Loucy (cell line): ENCODE measurements around the gene ZNF831.

Experiments
- H2AFZ ChIP-seq: fragments of 200-600 bp; sonication (generic); 2 replicates; pipeline ENCODE4 v1.6.0; 2016; ENCODE audit warnings: antibody characterized with exemption, mild to moderate bottlenecking, low read length, moderate library complexity
- H3F3A ChIP-seq: fragments of 200-600 bp; 2 replicates; pipeline ENCODE4 v1.6.0; 2016; ENCODE audit warnings: antibody characterized with exemption, low read depth, mild to moderate bottlenecking
- H3K27me3 ChIP-seq: fragments of 200-600 bp; sonication (generic); 2 replicates; pipeline ENCODE4 v1.6.1; 2014; ENCODE audit warnings: low read length, mild to moderate bottlenecking; ENCODE audit not compliant: insufficient read depth, poor library complexity, severe bottlenecking
- H3K36me3 ChIP-seq: fragments of 200-600 bp; sonication (generic); 2 replicates; pipeline ENCODE4 v1.6.1; 2016; ENCODE audit warnings: low read length; ENCODE audit not compliant: insufficient read depth
- H3K4me1 ChIP-seq: fragments of 200-600 bp; sonication (generic); 2 replicates; pipeline ENCODE4 v1.5.1; 2014; ENCODE audit warnings: low read length, mild to moderate bottlenecking; ENCODE audit not compliant: insufficient read depth, poor library complexity, severe bottlenecking
- H3K4me2 ChIP-seq: fragments of 200-600 bp; sonication (generic); 2 replicates; pipeline ENCODE4 v1.6.0; 2014; ENCODE audit warnings: antibody characterized with exemption, low read length, low read depth, mild to moderate bottlenecking; ENCODE audit not compliant: poor library complexity, severe bottlenecking
- H3K4me3 ChIP-seq: fragments of 200-600 bp; sonication (generic); 2 replicates; pipeline ENCODE4 v1.5.1; 2014; ENCODE audit warnings: low read length, mild to moderate bottlenecking, mixed read lengths; ENCODE audit not compliant: poor library complexity, severe bottlenecking
- H3K79me2 ChIP-seq: fragments of 200-600 bp; sonication (generic); 2 replicates; pipeline ENCODE4 v1.6.1; 2014; ENCODE audit warnings: low read length; ENCODE audit not compliant: insufficient read depth
- H3K9ac ChIP-seq: fragments of 200-600 bp; sonication (generic); 2 replicates; pipeline ENCODE4 v1.6.0; 2014; ENCODE audit warnings: mild to moderate bottlenecking, low read depth, low read length, moderate library complexity; ENCODE audit not compliant: poor library complexity, severe bottlenecking
- H3K9me2 ChIP-seq: fragments of 200-600 bp; sonication (generic); replicated peaks from 2 replicates; pipeline ENCODE4 v1.6.1; 2016; ENCODE audit warnings: low read depth, low read length, mixed read lengths
- H3K9me3 ChIP-seq: fragments of 200-600 bp; sonication (generic); 2 replicates; pipeline ENCODE4 v1.6.1; 2014; ENCODE audit warnings: mild to moderate bottlenecking, antibody characterized with exemption, low read length, low read depth; ENCODE audit not compliant: insufficient read depth
- H4K20me1 ChIP-seq: fragments of 200-600 bp; sonication (generic); 2 replicates; pipeline ENCODE4 v1.6.0; 2014; ENCODE audit warnings: antibody characterized with exemption, low read length, mild to moderate bottlenecking; ENCODE audit not compliant: insufficient read depth, poor library complexity, severe bottlenecking
- EZH2phosphoT487 ChIP-seq: fragments of 200-600 bp; IDR thresholded peaks from 2 replicates; pipeline ENCODE4 v1.6.1; 2018; ENCODE audit warnings: antibody characterized with exemption, mild to moderate bottlenecking, moderate library complexity, borderline replicate concordance
- TF ChIP-seq, protein P1 (sequence below): fragments of 200-600 bp; sonication (generic); conservative IDR thresholded peaks from 2 replicates; pipeline ENCODE4 v1.5.1; 2014; ENCODE audit warnings: mild to moderate bottlenecking, antibody characterized with exemption, low read length

ZNF831 gene

DNA sequence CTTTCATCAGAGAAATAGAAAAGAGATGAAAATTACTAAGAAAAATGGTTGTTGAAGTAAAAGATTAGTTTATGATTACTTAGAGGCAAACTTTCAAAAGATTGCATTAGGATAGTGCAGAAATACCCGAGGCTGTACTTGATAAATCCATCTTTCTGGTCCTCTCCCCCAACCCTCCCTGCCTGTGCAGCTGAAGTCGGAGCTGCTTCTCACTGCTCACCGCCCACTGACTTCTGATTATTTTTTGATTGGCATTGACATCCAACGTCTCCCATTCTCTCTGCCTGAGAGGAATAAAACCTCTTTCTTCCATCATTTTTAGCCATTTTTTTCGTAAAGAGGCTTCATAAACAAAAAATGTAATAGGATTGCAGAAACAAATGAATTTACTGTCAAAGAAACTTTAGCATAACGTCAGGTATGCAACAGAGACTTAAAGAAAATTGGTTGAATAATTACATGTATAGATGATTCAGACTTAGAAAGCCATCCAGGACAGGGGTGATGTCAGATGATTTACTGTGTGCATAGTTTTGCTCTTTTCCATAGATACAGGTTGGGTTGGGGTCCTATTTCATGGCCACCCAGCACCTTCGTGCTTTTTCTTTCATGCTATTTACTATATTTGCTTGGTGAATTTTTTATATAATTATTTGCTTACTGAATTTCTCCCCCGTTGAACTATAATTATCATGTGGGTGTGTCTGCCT, 83.2 kb downstream of the ZNF831 start:
- Histone ChIP-seq H2AFZ (no peak overlapping the region), H3K4me3 (no peak overlapping the region), H3F3A (no peaks in the 10 kb centered on the region), H3K27me3 (peaks cover 73% of the 10 kb centered on the region), H3K9me2 (no peaks in the 10 kb centered on the region), H4K20me1 (no peaks in the 10 kb centered on the region), H3K4me2 (no peak overlapping the region), H3K36me3 (no peaks in the 10 kb centered on the region), H3K79me2 (no peaks in the 10 kb centered on the region), H3K9me3 (no peaks in the 10 kb centered on the region; the same call in 1 of the 2 replicates), H3K9ac (no peak overlapping the region), H3K4me1 (no peaks in the 10 kb centered on the region)
- TF ChIP-seq, protein P1, sequence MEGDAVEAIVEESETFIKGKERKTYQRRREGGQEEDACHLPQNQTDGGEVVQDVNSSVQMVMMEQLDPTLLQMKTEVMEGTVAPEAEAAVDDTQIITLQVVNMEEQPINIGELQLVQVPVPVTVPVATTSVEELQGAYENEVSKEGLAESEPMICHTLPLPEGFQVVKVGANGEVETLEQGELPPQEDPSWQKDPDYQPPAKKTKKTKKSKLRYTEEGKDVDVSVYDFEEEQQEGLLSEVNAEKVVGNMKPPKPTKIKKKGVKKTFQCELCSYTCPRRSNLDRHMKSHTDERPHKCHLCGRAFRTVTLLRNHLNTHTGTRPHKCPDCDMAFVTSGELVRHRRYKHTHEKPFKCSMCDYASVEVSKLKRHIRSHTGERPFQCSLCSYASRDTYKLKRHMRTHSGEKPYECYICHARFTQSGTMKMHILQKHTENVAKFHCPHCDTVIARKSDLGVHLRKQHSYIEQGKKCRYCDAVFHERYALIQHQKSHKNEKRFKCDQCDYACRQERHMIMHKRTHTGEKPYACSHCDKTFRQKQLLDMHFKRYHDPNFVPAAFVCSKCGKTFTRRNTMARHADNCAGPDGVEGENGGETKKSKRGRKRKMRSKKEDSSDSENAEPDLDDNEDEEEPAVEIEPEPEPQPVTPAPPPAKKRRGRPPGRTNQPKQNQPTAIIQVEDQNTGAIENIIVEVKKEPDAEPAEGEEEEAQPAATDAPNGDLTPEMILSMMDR: no peak
- TF ChIP-seq EZH2phosphoT487: no peak

DNA sequence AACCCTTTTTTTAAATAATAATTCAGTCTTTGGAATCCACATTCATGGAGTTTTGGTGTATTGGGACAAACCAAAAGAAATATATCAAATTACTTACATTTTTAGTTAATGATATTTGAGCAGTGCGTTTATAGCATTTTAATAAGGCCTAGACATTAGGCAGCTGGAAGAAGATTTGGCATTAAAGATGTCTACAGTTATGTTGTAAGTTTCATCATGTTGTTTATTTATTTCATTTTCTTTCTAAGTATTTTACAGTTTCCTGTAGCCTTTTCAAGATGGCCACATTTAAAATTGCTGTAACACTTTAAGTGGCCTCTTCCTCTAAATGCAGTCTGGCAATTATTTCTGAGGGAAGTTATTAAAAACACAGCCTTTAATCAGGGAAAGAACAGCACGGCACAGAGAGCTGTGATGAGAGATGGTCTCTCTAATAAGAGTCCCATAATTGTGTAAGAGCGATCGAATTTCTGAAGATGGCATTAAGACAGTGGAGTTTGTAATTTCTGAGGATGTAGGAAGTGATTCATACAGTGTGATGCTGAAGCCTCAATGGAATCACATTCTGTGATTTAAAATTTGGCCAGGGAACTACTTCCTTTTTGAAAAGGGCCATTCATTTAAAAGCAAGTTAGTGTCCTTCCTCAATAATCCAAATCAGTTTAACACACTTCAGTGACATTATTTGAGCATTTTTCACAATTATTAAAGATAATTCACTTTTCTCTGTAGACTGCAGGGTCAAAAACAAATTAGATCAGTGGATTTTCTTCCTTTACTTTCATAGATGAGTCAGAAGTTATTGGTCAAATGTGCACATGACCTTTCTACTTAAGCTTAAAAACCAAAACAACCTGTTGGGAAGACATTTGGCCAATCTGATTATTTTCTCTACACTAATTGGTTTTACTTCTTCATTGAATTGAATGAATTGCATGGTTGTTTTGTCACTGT, 84.4 kb downstream of the ZNF831 start:
- Histone ChIP-seq H4K20me1 (no peaks in the 10 kb centered on the region), H3K9me3 (no peaks in the 10 kb centered on the region; the same call in 1 of the 2 replicates), H3F3A (no peaks in the 10 kb centered on the region), H3K9ac (no peak overlapping the region), H3K36me3 (no peaks in the 10 kb centered on the region), H3K27me3 (peaks cover 80% of the 10 kb centered on the region), H3K4me2 (no peak overlapping the region), H3K79me2 (no peaks in the 10 kb centered on the region), H3K9me2 (no peaks in the 10 kb centered on the region), H3K4me1 (peaks cover 4% of the 10 kb centered on the region), H2AFZ (no peak overlapping the region), H3K4me3 (no peak overlapping the region)
- no peak for TF ChIP-seq EZH2phosphoT487
- TF ChIP-seq, protein P1: no peak

DNA sequence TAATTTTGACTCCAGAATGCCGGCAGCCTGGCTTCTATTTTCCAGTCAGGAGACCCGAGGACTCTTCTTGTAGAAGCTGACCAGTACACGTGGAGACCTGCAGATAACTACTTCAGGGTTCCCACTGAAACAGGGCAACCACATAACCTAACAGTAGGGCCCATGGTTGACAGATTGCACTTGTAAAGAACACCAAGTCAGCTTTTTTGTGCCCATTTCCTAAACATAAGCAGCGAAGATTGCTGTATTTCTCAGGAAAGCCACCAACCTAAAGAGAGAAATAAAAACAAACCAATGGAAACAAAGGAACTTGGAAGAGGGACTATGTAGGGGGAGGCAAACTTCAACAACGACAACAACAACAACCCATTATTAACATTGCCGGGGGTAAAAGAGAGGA, 86.7 kb downstream of the ZNF831 start:
- Histone ChIP-seq H3K4me3 (no peak overlapping the region), H3F3A (no peaks in the 10 kb centered on the region), H3K79me2 (no peaks in the 10 kb centered on the region), H3K4me1 (peaks cover 19% of the 10 kb centered on the region), H3K27me3 (peaks cover 62% of the 10 kb centered on the region), H3K9ac (no peak overlapping the region), H3K9me3 (no peaks in the 10 kb centered on the region; the same call in 1 of the 2 replicates), H3K36me3 (no peaks in the 10 kb centered on the region), H4K20me1 (no peaks in the 10 kb centered on the region), H3K9me2 (no peaks in the 10 kb centered on the region), H2AFZ (no peak overlapping the region), H3K4me2 (no peak overlapping the region)
- TF ChIP-seq, protein P1: no peak
